HEK293 (cell line): ENCODE results near the gene DGKH.

Experiments
- BCL11A ChIP-seq: fragments of 450-650 bp; formaldehyde crosslinking; IDR thresholded peaks from 2 replicates; pipeline ENCODE4 v1.5.1; 2016; ENCODE audit warnings: low read depth, missing biosample characterization, missing genetic modification characterization
- HOXD13 ChIP-seq: sonication (generic); formaldehyde crosslinking; IDR thresholded peaks from 2 replicates; pipeline ENCODE4 v1.8.0; 2022; ENCODE audit warnings: missing genetic modification reagents, borderline replicate concordance
- TCF7L2 ChIP-seq: IDR thresholded peaks from 2 replicates; pipeline ENCODE4 v1.6.1; 2011; ENCODE audit warnings: low read depth, mild to moderate bottlenecking, inconsistent platforms, low read length, moderate library complexity, borderline replicate concordance
- ZBTB20 ChIP-seq: fragments of 450-650 bp; formaldehyde crosslinking; IDR thresholded peaks from 2 replicates; pipeline ENCODE4 v1.5.1; 2016; ENCODE audit warnings: missing biosample characterization, missing genetic modification characterization
- ZNF140 ChIP-seq: fragments of 450-650 bp; formaldehyde crosslinking; IDR thresholded peaks from 2 replicates; pipeline ENCODE4 v1.5.1; 2016; ENCODE audit warnings: missing biosample characterization, missing genetic modification characterization
- ZNF157 ChIP-seq: fragments of 450-650 bp; formaldehyde crosslinking; IDR thresholded peaks from 2 replicates; pipeline ENCODE4 v1.5.1; 2016; ENCODE audit warnings: missing biosample characterization, missing genetic modification characterization
- ZNF501 ChIP-seq: fragments of 450-650 bp; formaldehyde crosslinking; IDR thresholded peaks from 2 replicates; pipeline ENCODE4 v1.5.1; 2016; ENCODE audit warnings: missing biosample characterization, missing genetic modification characterization
- ZNF548 ChIP-seq: fragments of 450-650 bp; formaldehyde crosslinking; IDR thresholded peaks from 2 replicates; pipeline ENCODE4 v1.5.1; 2016; ENCODE audit warnings: missing biosample characterization, missing genetic modification characterization
- ZNF558 ChIP-seq: fragments of 450-650 bp; formaldehyde crosslinking; IDR thresholded peaks from 2 replicates; pipeline ENCODE4 v1.5.1; 2016; ENCODE audit warnings: missing biosample characterization, missing genetic modification characterization
- ZNF660 ChIP-seq: fragments of 450-650 bp; IDR thresholded peaks from 2 replicates; pipeline ENCODE4 v1.5.1; 2018; ENCODE audit warnings: missing biosample characterization, mild to moderate bottlenecking, missing genetic modification characterization
- ZNF76 ChIP-seq: fragments of 450-650 bp; formaldehyde crosslinking; IDR thresholded peaks from 2 replicates; pipeline ENCODE4; 2016; ENCODE audit warnings: low read depth, missing biosample characterization, missing genetic modification characterization, borderline replicate concordance
- TF ChIP-seq, protein P1 (sequence below): fragments of 450-650 bp; formaldehyde crosslinking; IDR thresholded peaks from 2 replicates; pipeline ENCODE4 v1.5.1; 2016; ENCODE audit warnings: missing biosample characterization, missing genetic modification characterization
- TF ChIP-seq, protein P2 (sequence below): fragments of 450-650 bp; formaldehyde crosslinking; IDR thresholded peaks from 2 replicates; pipeline ENCODE4 v1.5.1; 2016; ENCODE audit warnings: missing biosample characterization, missing genetic modification characterization
- TF ChIP-seq, protein P3 (sequence below): fragments of 450-650 bp; formaldehyde crosslinking; IDR thresholded peaks from 2 replicates; pipeline ENCODE4 v1.5.1; 2016; ENCODE audit warnings: missing biosample characterization, missing genetic modification characterization

DNA sequence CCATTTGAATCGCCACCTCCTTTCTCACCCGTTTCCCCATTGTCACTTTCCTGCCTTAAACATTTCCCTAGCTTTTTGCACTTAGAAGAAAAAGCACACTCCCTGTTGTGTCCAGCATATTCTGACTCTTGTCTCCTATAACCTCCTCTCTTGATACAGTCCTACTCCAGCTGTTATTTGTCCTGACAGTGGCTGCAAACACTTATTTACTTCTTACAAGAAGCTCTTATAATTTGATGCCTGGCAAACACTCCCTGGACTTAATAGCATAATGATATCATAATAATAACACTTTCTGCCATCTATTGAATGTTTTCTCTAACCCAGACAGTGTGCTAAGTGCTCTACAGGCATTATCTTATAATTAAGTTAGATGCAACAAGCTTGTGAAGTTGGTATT is 76.6 kb downstream of the DGKH start:
- no peak for TF ChIP-seq TCF7L2
- no peak for TF ChIP-seq ZNF157
- no peak for TF ChIP-seq ZNF76
- TF ChIP-seq, protein P1, sequence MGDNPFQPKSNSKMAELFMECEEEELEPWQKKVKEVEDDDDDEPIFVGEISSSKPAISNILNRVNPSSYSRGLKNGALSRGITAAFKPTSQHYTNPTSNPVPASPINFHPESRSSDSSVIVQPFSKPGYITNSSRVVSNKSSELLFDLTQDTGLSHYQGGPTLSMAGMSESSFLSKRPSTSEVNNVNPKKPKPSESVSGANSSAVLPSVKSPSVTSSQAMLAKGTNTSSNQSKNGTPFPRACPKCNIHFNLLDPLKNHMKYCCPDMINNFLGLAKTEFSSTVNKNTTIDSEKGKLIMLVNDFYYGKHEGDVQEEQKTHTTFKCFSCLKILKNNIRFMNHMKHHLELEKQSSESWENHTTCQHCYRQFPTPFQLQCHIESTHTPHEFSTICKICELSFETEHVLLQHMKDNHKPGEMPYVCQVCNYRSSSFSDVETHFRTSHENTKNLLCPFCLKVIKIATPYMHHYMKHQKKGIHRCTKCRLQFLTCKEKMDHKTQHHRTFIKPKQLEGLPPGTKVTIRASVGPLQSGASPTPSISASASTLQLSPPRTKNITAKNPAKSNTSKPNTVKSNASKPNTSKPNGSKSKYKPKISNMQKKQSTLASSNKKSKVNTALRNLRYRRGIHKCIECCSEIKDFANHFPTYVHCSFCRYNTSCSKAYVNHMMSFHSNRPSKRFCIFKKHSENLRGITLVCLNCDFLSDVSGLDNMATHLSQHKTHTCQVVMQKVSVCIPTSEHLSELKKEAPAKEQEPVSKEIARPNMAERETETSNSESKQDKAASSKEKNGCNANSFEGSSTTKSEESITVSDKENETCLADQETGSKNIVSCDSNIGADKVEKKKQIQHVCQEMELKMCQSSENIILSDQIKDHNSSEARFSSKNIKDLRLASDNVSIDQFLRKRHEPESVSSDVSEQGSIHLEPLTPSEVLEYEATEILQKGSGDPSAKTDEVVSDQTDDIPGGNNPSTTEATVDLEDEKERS (tag by site-specific recombination) = no peak
- TF ChIP-seq, protein P2, sequence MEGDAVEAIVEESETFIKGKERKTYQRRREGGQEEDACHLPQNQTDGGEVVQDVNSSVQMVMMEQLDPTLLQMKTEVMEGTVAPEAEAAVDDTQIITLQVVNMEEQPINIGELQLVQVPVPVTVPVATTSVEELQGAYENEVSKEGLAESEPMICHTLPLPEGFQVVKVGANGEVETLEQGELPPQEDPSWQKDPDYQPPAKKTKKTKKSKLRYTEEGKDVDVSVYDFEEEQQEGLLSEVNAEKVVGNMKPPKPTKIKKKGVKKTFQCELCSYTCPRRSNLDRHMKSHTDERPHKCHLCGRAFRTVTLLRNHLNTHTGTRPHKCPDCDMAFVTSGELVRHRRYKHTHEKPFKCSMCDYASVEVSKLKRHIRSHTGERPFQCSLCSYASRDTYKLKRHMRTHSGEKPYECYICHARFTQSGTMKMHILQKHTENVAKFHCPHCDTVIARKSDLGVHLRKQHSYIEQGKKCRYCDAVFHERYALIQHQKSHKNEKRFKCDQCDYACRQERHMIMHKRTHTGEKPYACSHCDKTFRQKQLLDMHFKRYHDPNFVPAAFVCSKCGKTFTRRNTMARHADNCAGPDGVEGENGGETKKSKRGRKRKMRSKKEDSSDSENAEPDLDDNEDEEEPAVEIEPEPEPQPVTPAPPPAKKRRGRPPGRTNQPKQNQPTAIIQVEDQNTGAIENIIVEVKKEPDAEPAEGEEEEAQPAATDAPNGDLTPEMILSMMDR (tag by site-specific recombination) = no peak
- TF ChIP-seq ZNF660 (tag by site-specific recombination) = no peak
- TF ChIP-seq, protein P3, sequence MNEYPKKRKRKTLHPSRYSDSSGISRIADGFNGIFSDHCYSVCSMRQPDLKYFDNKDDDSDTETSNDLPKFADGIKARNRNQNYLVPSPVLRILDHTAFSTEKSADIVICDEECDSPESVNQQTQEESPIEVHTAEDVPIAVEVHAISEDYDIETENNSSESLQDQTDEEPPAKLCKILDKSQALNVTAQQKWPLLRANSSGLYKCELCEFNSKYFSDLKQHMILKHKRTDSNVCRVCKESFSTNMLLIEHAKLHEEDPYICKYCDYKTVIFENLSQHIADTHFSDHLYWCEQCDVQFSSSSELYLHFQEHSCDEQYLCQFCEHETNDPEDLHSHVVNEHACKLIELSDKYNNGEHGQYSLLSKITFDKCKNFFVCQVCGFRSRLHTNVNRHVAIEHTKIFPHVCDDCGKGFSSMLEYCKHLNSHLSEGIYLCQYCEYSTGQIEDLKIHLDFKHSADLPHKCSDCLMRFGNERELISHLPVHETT = no peak
- TF ChIP-seq ZNF548 (tag by site-specific recombination) = no peak
- no peak for TF ChIP-seq ZNF140
- TF ChIP-seq ZNF558 = no peak
- no peak for TF ChIP-seq ZNF501 (tag by site-specific recombination)
- no peak for TF ChIP-seq ZBTB20 (tag by site-specific recombination)
- TF ChIP-seq HOXD13 = no peak
- no peak for TF ChIP-seq BCL11A
